Activated T-helper 9 cell treated with anti-CD3 and anti-CD28 coated beads, Interleukin-2, amount 50 U/mL, for 16 hours (primary cell): ENCODE data around the gene PTPRN2.

Experiments used
- DNase-seq: peaks from one replicate; pipeline ENCODE4 v3.0.0-alpha.2; 2020; ENCODE audit warnings: low read depth

Gene PTPRN2

GRCh38 chr7:158094671-158095226, 492.9 kb downstream of the PTPRN2 start:
- no peak for DNase-seq

DNA sequence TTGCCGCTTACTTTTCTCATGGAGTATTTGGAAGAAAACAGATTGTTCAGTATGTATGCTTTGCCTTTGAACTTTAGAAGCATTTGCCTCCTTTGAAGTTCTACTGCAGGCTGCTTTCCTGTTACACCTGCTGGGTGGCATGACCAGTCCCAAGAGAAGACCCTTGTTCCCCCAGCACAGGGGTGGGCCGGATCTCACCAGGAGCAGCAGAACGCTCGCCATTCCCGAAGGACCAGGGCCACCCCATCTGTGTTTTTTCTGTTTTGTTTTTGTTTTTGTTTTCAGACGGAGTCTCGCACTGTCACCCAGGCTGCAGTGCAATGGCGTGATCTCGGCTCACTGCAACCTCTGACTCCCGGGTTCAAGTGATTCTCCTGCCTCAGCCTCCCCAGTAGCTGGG, 493.6 kb downstream of the PTPRN2 start:
- DNase-seq: no peak

DNA sequence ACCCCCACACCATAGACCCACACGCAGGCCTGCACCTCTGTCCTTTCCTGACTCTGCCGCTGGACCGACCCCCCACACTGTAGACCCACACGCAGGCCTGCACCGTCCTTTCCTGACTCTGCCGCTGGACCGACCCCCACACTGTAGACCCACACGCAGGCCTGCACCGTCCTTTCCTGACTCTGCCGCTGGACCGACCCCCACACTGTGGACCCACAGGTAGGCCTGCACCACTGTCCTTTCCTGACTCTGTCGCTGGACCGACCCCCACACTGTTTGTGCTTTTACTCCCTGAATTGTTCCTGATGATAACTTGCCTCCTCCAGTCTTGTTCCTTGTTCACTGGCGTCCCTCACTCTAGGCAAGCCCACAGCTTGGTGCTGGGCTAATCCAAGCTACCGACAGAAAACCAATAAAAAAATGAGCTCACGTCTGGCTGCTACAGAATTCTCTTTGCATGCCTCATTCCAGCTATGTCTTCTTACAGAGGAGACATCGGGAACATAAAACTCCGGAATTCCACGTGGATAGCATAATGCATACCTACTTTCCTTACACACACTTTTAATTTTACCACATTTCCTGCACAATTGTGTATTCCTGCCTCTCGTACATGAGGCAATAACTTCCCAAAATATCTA, 494.3 kb downstream of the PTPRN2 start:
- no peak for DNase-seq

DNA sequence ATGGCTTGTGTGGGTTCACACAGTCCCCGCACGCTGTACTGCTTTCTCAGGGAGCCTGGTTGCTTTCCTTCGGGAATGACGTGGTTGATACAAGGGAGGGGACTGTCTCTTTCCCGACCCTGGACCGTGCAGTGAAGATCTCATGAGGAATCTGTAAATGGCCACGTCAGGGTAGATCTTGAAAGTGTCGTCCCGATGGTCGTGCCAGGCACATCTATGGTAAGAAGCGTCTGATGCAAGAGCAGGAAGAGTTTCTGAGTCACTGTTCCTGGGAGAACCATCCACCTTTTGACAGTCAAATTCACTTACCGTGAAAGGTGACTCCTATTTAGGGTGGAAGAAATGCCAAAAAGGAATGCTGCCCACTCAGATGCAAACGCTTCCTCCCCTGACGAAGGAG, 500.4 kb downstream of the PTPRN2 start:
- no peak for DNase-seq

DNA sequence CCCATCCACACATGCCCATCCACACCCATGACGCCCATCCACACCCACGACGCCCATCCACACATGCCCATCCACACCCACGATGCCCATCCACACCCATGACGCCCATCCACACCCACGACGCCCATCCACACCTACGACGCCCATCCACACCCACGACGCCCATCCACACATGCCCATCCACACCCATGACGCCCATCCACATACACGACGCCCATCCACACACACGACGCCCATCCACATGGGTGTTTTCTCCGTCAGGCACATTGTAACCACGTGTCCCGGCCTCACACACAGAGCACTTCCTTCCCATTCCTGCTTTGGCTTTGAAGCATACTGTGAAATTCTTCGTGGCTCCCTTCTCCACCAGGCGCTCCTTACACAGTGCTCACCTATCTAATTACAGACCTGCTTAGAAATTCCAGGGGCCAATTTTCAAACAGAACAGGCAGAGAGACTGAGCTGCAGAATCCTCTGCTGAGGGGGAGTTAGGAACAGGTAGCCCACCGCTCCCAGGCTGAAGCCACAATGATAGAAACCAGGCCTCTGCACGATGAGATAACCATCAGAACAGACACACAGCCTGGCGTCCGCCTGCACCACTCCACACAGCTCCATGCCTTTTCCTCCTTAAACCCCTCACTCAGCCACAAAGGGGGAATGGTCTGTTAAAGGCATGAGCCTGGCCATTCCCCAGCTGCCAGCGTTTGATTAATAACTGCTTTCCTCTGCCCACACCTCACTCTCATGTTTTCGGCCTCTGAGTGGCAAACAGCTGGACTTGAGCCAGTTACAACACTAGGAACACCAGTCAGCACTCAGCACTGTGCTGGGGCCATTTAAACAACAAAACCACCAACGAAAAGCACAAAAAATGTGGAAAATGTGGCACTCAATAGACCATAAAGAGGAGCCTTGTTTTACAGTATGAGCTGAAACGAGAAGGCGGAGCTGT, 501.6 kb downstream of the PTPRN2 start:
- DNase-seq: no peak

GRCh38 chr7:158084555-158084954, 503.1 kb downstream of the PTPRN2 start:
- DNase-seq: no peak

GRCh38 chr7:158083526-158084310, 503.9 kb downstream of the PTPRN2 start:
- no peak for DNase-seq

- no peak for DNase-seq
These were observed 504.9 kb downstream of the PTPRN2 start for GRCh38 chr7:158082761-158083160.

DNA sequence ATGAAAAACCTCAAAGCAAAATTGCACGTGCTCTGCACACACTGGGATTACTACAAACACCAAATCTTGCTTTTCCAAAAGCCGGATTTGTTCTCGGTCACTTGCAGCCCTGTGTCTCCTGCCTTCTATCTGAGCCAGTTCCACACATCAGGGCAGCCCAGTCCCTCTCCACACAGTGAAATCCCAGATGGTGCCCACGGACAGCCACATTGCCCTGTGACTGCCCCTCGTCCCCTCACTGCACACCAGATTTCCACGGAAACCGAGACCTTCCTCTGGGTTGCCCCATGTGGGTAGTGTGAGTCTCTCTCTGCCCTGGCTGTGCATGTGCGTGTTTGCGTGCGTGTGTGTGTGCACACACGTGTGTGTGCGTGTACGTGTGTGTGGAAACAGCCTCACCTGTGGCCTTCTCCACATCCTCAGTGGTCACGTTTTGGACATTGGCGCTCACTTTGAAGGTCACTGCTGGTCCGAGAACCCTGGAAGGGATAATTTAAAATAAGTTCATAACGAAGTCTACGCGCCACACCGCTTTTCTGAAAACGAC, 506.7 kb downstream of the PTPRN2 start:
- DNase-seq: no peak

DNA sequence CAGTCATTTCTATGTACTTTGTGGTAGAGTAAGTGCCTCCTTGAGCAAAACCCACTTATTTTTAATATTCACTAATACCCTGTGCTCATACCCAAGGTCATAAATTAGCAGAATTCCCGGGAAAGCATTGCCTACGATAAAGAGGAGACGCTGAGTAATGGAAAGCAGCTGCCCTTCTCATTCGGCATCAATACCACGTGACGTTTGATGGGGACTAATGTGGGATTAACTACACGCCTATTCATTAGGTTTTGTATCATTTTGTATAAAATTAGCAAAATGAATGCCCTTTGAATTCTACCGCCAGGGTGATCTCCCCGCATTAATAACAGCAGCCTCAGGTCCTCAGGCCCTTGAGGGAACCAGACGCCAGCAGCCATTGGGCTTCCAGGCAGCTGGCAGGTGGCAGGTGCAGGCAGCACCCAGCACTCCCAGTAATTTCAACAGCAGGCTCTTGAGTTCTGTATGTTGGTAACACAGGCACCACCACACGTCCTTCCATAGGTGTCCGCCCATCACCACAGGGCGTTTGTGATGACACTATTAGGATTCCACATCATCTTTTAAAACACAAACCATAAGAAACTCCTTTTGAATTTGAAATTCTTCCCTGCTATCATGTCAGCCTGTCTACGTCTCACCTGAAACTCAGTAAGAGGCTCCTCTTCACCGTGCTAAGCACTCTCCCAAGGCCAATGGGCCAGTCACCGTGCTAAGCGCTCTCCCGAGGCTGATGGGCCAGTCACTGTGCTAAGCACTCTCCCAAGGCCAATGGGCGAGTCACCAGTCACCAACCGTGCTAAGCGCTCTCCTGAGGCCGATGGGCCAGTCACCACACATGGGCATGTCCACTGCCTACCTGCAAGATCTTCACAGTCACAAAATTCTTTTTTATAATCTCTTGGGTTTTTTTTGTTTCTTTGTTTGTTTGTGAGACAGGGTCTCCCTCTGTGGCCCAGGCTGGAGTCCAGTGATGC, 509.4 kb downstream of the PTPRN2 start:
- DNase-seq: no peak

DNA sequence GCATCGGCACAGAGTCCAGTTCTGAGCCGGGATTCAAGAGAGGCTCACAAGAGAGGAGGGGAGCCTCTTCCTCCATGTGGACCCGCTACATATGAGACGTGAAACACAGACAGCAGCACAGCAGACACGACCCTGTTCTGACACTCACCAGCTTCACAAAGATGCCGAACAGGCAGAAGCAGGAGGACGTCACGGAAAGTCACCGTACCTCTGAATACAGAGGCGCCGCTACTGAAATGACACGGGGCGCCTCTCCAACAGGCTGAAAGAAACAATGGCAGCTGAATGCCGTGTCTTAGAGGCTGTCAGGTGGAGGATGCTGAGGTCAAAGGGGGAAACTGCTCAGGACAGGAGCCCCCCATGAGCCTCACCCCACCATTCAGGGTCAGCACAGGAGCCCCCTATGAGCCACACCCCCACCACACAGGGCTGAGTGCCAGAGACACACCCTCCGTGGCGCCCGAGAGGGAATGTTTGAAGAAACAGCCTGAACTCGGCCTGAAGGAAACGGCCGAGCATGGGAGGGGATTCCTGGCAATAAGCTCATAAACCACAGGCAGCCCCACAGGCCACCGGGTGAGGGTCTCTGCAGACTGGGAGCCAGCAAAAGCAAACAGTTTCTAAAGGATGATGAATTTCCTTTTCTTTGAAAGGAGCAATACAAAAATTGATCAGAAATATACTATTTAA, 510.3 kb downstream of the PTPRN2 start:
- DNase-seq: no peak

DNA sequence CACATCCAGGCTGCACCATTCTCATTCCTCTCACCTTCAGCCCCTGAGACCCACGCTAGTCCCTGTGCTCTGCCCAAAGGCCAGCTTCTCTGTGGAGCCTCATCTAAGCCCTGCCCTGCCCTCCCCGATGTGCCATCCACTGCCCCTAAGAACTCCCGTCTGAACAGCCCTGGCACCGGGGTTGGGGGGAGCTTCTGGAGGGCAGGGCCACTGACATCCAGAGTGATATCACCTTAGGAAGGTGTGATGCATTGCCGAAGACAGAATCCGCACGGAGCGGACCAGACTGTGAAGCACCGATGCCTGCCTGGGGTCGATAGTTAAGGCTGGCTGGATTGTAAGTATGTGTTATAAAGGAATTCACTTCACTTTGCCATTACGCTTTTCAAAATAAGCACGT, 511.0 kb downstream of the PTPRN2 start:
- no peak for DNase-seq

- DNase-seq: no peak
These were observed 511.4 kb downstream of the PTPRN2 start for GRCh38 chr7:158076215-158076614.

- DNase-seq: no peak
These were observed 512.0 kb downstream of the PTPRN2 start for GRCh38 chr7:158075633-158076001.

GRCh38 chr7:158074896-158075632, 512.6 kb downstream of the PTPRN2 start:
- no peak for DNase-seq

DNA sequence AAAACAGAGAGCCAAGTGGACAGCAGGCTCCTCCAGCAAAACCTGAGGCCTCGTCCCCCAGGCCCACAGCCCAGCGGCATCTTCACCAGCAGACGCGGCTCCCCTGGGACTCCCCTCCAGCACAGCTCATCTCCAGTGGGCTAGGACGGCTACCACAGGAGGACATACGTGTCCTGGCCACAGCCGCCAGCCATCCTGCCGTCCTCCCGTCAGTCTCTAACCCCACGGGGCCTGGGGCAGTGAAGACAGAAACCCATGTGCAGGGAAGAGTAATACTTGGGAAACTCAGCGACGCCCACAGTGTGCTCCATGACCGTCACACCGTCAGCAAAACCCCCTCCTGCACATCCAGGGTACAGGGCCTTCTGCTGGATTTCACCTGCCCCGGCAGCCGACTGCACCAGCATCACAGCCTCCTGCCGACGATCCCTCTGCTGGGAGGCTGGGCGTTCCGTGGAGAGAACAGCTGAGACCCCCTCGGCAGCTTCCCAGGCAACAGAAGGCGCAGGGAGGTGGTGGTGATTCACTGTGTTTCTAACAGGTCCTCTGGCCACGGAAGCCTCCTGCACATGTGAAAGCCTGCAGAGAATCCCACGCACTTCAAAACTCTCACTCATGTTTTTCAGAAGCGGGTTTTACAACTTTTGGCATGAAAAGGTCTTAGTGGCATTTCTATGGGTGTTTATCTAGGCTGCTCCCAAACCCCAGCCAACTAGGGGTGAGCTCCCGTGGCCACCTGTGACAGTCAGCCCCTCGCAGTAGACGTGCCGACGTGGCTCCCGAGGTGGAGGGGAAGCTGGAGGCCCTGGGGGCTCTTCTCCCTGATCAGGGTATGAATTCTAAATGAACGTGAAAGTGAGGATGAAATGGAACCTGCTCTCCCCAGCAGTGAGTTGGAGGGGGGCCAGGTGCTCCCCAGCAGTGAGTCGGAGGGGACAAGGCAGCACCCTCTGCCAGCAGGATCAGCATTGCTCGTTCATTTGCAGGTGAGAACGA, 513.5 kb downstream of the PTPRN2 start:
- no peak for DNase-seq

DNA sequence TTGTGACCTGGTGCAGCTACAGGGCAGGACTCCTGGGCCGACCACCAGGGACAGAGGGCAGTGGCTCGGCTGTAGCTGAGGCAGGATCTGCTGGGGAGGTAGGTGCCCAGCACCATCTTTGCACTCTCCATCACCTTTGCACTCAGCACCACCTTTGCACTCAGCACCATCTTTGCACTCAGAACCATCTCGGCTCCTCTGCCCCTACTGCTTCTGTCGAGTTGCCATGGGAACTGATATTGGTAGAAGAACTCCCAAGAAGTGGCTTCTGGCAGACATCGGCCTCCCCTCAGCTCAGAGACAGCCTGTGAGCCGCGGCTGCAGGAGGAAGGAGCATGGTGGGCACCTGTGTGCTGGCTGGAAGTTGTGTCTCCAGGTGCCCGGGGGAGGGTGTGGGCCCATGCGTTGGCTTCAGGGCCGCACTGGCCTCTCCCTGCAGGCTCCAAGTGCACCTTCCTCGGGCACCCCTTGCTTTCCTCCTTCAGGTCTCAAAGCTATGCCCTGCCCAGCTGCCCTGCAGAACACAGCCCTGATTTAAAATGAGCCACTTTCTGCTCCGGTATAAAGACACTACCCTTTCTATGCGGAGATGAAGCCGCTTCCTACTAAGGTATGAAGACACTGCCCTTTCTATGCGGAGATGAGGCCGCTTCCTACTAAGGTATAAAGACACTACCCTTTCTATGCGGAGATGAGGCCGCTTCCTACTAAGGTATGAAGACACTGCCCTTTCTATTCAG, 514.5 kb downstream of the PTPRN2 start:
- no peak for DNase-seq
